IgD-negative memory B cell (primary cell): ENCODE measurements around the gene INKA2. TPM values are rescaled to one million over a fixed set of nuclear protein-coding genes. Genes with fewer than 3 reads are reported as not detected.
A peak's percentile ranks its signal among the peaks of the same experiment; 100 is the strongest.

Experiments
- H3K27ac Mint-ChIP-seq, 3 donors: one replicate each; pipeline ENCODE4 v1.8.0; 2020 to 2022; ENCODE audit warnings: mild to moderate bottlenecking in 3 of 3, mixed read lengths in 3 of 3, moderate library complexity in 1 of 3
- H3K27me3 Mint-ChIP-seq: one replicate; pipeline ENCODE4 v1.8.0; 2021; ENCODE audit warnings: mixed read lengths
- H3K36me3 Mint-ChIP-seq: one replicate; pipeline ENCODE4 v1.8.0; 2020; ENCODE audit warnings: mild to moderate bottlenecking, mixed read lengths
- H3K4me1 Mint-ChIP-seq, 3 donors: one replicate each; pipeline ENCODE4 v1.8.0; 2020 to 2022; ENCODE audit warnings: mixed read lengths in 3 of 3, mild to moderate bottlenecking in 1 of 3
- H3K4me3 Mint-ChIP-seq, 4 donors: one replicate each; pipeline ENCODE4 v1.8.0; 2020 to 2022; ENCODE audit warnings: mild to moderate bottlenecking in 4 of 4, mixed read lengths in 4 of 4, moderate library complexity in 3 of 4
- H3K9me3 Mint-ChIP-seq, 3 donors: one replicate each; pipeline ENCODE4 v1.8.0; 2020 to 2021; ENCODE audit warnings: mixed read lengths in 3 of 3, mild to moderate bottlenecking in 1 of 3
- polyA plus RNA-seq: library from polyadenylated mRNA; unstranded; fragments of 300-500 nt; fragmentation: Illumina TruSeq; gene quantifications from one replicate; pipeline ENCODE4 v1.2.3, GENCODE V29; 2021

The INKA2 gene
- polyA plus RNA-seq, 1 donor from 2014 or later = 1.3 TPM

- no peak overlapping the region for H3K4me3 Mint-ChIP-seq
- H3K27ac Mint-ChIP-seq = peak overlapping the region in 1 of 3 donors; percentile 50
- H3K9me3 Mint-ChIP-seq = no peaks in the 10 kb centered on the region
- peaks cover 0 to 2% (median 0%) of the 10 kb centered on the region in 3 donors for H3K4me1 Mint-ChIP-seq
- peaks cover 3% of the 10 kb centered on the region for H3K36me3 Mint-ChIP-seq
- H3K27me3 Mint-ChIP-seq = no peaks in the 10 kb centered on the region
Measured at GRCh38 chr1:111709986-111710385, 29.2 kb downstream of the INKA2 start.

- Mint-ChIP-seq H3K36me3 (peaks cover 3% of the 10 kb centered on the region), H3K4me1 (peaks cover 0 to 2% (median 0%) of the 10 kb centered on the region in 3 donors), H3K9me3 (no peaks in the 10 kb centered on the region), H3K27me3 (no peaks in the 10 kb centered on the region), H3K27ac (peak overlapping the region in 2 of 3 donors; percentile 66 to 80), H3K4me3 (no peak overlapping the region)
Measured at GRCh38 chr1:111707906-111708305, 31.3 kb downstream of the INKA2 start.

- H3K4me3 Mint-ChIP-seq = no peak overlapping the region
- no peaks in the 10 kb centered on the region for H3K27me3 Mint-ChIP-seq
- no peaks in the 10 kb centered on the region for H3K9me3 Mint-ChIP-seq
- peaks cover 3% of the 10 kb centered on the region for H3K36me3 Mint-ChIP-seq
- H3K27ac Mint-ChIP-seq = peak overlapping the region in 1 of 3 donors; percentile 47
- H3K4me1 Mint-ChIP-seq = peaks cover 0 to 4% (median 0%) of the 10 kb centered on the region in 3 donors
Measured at GRCh38 chr1:111706921-111707320, 32.3 kb downstream of the INKA2 start.

GRCh38 chr1:111705841-111706240 is 33.4 kb downstream of the INKA2 start:
- Mint-ChIP-seq H3K4me1 (peaks cover under 1 to 7% (median 6%) of the 10 kb centered on the region in 3 donors), H3K36me3 (peaks cover 3% of the 10 kb centered on the region), H3K9me3 (no peaks in the 10 kb centered on the region), H3K4me3 (no peak overlapping the region), H3K27ac (no peak overlapping the region), H3K27me3 (no peaks in the 10 kb centered on the region)

DNA sequence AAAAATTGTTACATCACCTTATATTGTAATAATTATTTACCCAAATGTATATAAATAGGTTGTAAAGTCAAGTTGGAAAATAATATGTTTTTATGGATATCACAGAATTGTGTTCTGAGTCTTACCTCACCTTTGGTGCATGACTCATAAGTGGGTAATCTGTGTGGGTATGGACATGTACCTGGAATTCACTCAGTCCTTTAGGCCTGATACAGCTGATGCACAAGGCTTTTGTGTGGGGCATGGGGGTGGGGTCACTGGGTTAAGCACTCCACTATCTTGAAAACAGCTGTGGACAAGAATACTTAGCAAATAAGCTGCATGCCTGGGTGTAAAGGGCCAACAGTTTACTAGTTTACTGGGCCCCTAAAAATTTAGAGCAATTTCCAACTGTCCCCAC is 34.4 kb downstream of the INKA2 start:
- Mint-ChIP-seq H3K27me3 (no peaks in the 10 kb centered on the region), H3K36me3 (peaks cover 6% of the 10 kb centered on the region), H3K9me3 (no peaks in the 10 kb centered on the region), H3K4me1 (peaks cover 3 to 17% (median 7%) of the 10 kb centered on the region in 3 donors), H3K27ac (no peak overlapping the region), H3K4me3 (no peak overlapping the region)

GRCh38 chr1:111704240-111704639 is 35.0 kb downstream of the INKA2 start:
- H3K4me3 Mint-ChIP-seq = no peak overlapping the region
- H3K9me3 Mint-ChIP-seq = no peaks in the 10 kb centered on the region
- H3K4me1 Mint-ChIP-seq = peaks cover 6 to 22% (median 10%) of the 10 kb centered on the region in 3 donors
- no peak overlapping the region for H3K27ac Mint-ChIP-seq
- H3K36me3 Mint-ChIP-seq = peaks cover 5% of the 10 kb centered on the region
- no peaks in the 10 kb centered on the region for H3K27me3 Mint-ChIP-seq

GRCh38 chr1:111702504-111703050 is 36.6 kb downstream of the INKA2 start:
- H3K27ac Mint-ChIP-seq = peak overlapping the region in 1 of 3 donors; percentile 32
- peaks cover 5% of the 10 kb centered on the region for H3K36me3 Mint-ChIP-seq
- H3K9me3 Mint-ChIP-seq = no peaks in the 10 kb centered on the region
- H3K4me1 Mint-ChIP-seq = peaks cover 13 to 29% (median 14%) of the 10 kb centered on the region in 3 donors
- H3K27me3 Mint-ChIP-seq = no peaks in the 10 kb centered on the region
- no peak overlapping the region for H3K4me3 Mint-ChIP-seq

GRCh38 chr1:111699268-111699667 is 39.9 kb downstream of the INKA2 start:
- H3K27ac Mint-ChIP-seq = peak overlapping the region in 2 of 3 donors; percentile 12 to 69
- peak overlapping the region in 1 of 4 donors; percentile 39 for H3K4me3 Mint-ChIP-seq
- H3K27me3 Mint-ChIP-seq = no peaks in the 10 kb centered on the region
- no peaks in the 10 kb centered on the region for H3K9me3 Mint-ChIP-seq
- peaks cover 9% of the 10 kb centered on the region for H3K36me3 Mint-ChIP-seq
- H3K4me1 Mint-ChIP-seq = peaks cover 19 to 51% (median 30%) of the 10 kb centered on the region in 3 donors

DNA sequence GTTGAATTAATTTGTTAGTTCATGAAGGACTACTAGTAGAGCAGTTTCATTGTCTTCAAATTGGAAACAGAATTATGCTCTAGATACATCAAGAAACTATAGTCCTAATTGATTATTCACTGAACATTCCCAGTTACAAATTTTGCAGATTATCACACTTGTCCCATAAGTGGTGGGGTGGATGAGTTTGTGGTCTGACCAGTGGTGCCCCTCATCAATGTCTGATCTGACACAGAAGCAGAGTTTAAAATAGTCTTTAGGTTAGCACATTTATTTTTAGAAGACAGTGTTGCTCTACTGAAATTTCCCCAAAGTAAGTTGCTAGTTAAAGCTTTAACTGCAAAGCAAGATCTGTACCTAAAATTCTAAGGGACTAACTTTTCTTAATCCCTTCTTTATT is 42.9 kb downstream of the INKA2 start:
- H3K27me3 Mint-ChIP-seq = no peaks in the 10 kb centered on the region
- H3K27ac Mint-ChIP-seq = peak overlapping the region in 2 of 3 donors; percentile 55 to 60
- peaks cover 11% of the 10 kb centered on the region for H3K36me3 Mint-ChIP-seq
- H3K9me3 Mint-ChIP-seq = no peaks in the 10 kb centered on the region
- peaks cover 30 to 75% (median 48%) of the 10 kb centered on the region in 3 donors for H3K4me1 Mint-ChIP-seq
- H3K4me3 Mint-ChIP-seq = peak overlapping the region in 1 of 4 donors; percentile 35

DNA sequence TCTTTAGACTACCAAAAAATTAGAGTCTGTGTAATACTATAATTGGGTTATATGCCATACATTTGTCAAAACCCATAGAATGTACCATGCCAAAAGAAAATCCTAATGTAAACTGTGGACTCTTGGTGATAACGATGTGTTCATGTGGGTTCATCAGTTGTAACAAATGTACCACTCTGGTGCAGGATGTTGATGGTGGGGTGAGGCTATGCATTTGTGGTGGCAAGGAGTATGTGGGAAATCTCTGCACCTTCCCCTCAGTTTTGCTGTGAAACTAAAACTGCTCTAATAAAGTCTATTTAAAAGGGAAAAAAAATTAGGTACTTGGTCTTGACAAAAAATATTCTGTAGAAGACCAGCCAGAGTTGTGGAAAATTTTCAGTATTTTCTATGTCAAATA is 43.4 kb downstream of the INKA2 start:
- Mint-ChIP-seq H3K4me3 (peak overlapping the region in 1 of 4 donors; percentile 35), H3K36me3 (peaks cover 11% of the 10 kb centered on the region)

DNA sequence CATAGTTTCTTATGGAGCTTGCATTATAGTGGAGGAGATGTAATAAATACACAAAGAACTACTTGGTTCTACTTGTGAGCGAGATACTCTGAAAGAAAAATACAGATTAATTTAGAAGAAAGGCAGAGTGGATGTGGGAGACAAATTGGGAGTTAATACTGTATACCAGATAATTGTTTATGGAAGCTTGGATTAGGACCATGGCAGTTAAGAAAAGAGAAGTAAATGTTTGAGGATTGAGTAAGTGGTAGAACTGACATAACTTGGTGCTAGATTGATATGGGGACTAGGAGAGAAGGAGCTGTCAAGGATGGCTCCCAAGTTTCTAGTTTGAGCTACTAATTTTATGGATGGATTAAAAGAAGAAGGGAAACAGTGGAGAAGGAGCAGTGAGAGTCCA is 47.3 kb downstream of the INKA2 start:
- H3K36me3 Mint-ChIP-seq = peaks cover 11% of the 10 kb centered on the region
- H3K4me1 Mint-ChIP-seq = peaks cover 42 to 73% (median 57%) of the 10 kb centered on the region in 3 donors
- no peaks in the 10 kb centered on the region for H3K27me3 Mint-ChIP-seq
- no peak overlapping the region for H3K4me3 Mint-ChIP-seq
- peak overlapping the region; percentile 0 to 92 (median 33) for H3K27ac Mint-ChIP-seq
- H3K9me3 Mint-ChIP-seq = peaks cover 0 to 4% (median 0%) of the 10 kb centered on the region in 3 donors

More for the DNA sequence above, 43.4 kb downstream of the INKA2 start:
- Mint-ChIP-seq H3K27me3 (no peaks in the 10 kb centered on the region), H3K9me3 (no peaks in the 10 kb centered on the region), H3K4me1 (peaks cover 29 to 75% (median 47%) of the 10 kb centered on the region in 3 donors), H3K27ac (peak overlapping the region in 2 of 3 donors; percentile 60)

GRCh38 chr1:111690306-111690617 is 48.9 kb downstream of the INKA2 start:
- H3K4me3 Mint-ChIP-seq = peak overlapping the region in 2 of 4 donors; percentile 78 to 89
- peaks cover 13% of the 10 kb centered on the region for H3K36me3 Mint-ChIP-seq
- peak overlapping the region in 2 of 3 donors; percentile 94 to 95 for H3K27ac Mint-ChIP-seq
- H3K27me3 Mint-ChIP-seq = no peaks in the 10 kb centered on the region
- H3K9me3 Mint-ChIP-seq = peaks cover 0 to 4% (median 0%) of the 10 kb centered on the region in 3 donors
- H3K4me1 Mint-ChIP-seq = peaks cover 40 to 61% (median 47%) of the 10 kb centered on the region in 3 donors

Other genes starting within 250 kb of the INKA2 start
- gene ADORA3, start 235.8 kb downstream of the INKA2 start, polyA plus RNA-seq = 0.44 TPM
- not detected for gene TMIGD3, start 235.8 kb downstream of the INKA2 start, polyA plus RNA-seq
- 44.9 TPM for gene RAP1A, start 119.6 kb downstream of the INKA2 start, polyA plus RNA-seq
- gene DDX20, start 16.5 kb upstream of the INKA2 start, polyA plus RNA-seq = 12.2 TPM